Measurements from ENCODE around the gene AHNAK. TPM values are rescaled to one million over a fixed set of nuclear protein-coding genes. Genes with fewer than 3 reads are reported as not detected.
A peak's percentile ranks its signal among the peaks of the same experiment; 100 is the strongest.
"Not testable (repeated sequence)": the region's sequence is repeated elsewhere in the genome, so short reads cannot be mapped to it uniquely, and the experiment has no call there.

AHNAK gene
- total RNA-seq, 2 experiments from 2014 or later, result 180 to 390 TPM

- H3K9me3 Mint-ChIP-seq (ENCODE audit: low read depth), result no peaks in the 10 kb centered on the region
- ATAC-seq (no peak), DNase-seq (no peak)
- peaks cover 58% of the 10 kb centered on the region for H3K36me3 Mint-ChIP-seq
- no peaks in the 10 kb centered on the region for H3K27me3 Mint-ChIP-seq
- H3K4me1 Mint-ChIP-seq, result peaks cover 67% of the 10 kb centered on the region
- H3K4me3 Mint-ChIP-seq, result no peak overlapping the region
- H3K27ac Mint-ChIP-seq, result peak overlapping the region; percentile 57
- CTCF ChIA-PET, result interaction anchor here (1.1 to 7.3 kb wide), 6 partner anchors 10 to 175 kb away, joined by 4 to 60 read pairs (median 26); no protein-coding TSS in a partner anchor
These were observed 23.0 kb upstream of the AHNAK start for GRCh38 chr11:62569611-62570010.

- Mint-ChIP-seq H3K27ac (peak overlapping the region; percentile 86), H3K36me3 (peaks cover 57% of the 10 kb centered on the region), H3K4me1 (peaks cover 67% of the 10 kb centered on the region), H3K27me3 (no peaks in the 10 kb centered on the region), H3K9me3 (ENCODE audit: low read depth) (no peaks in the 10 kb centered on the region), H3K4me3 (no peak overlapping the region)
- CTCF ChIA-PET, result interaction anchor here (1.0 to 7.3 kb wide), 6 partner anchors 10 to 172 kb away, joined by 3 to 47 read pairs (median 8); no protein-coding TSS in a partner anchor
- no peak for DNase-seq
- ATAC-seq, result peak; percentile 54
These were observed 20.5 kb upstream of the AHNAK start for GRCh38 chr11:62567018-62567633.

GRCh38 chr11:62566247-62566646 lies 19.6 kb upstream of the AHNAK start:
- Mint-ChIP-seq H3K27ac (peak overlapping the region; percentile 61), H3K4me1 (peaks cover 64% of the 10 kb centered on the region), H3K4me3 (no peak overlapping the region), H3K27me3 (no peaks in the 10 kb centered on the region), H3K9me3 (ENCODE audit: low read depth) (no peaks in the 10 kb centered on the region), H3K36me3 (peaks cover 54% of the 10 kb centered on the region)
- CTCF ChIA-PET, result interaction anchor here (0.6 to 7.3 kb wide), 9 partner anchors 9 to 173 kb away, joined by 3 to 47 read pairs (median 5); partner anchors contain the start of gene TUT1
- ATAC-seq, result no peak
- DNase-seq, result no peak

- ATAC-seq (no peak), DNase-seq (no peak)
- no peaks in the 10 kb centered on the region for H3K27me3 Mint-ChIP-seq
- peaks cover 56% of the 10 kb centered on the region for H3K36me3 Mint-ChIP-seq
- CTCF ChIA-PET, result interaction anchor here (1.3 to 7.3 kb wide), 6 partner anchors 14 to 170 kb away, joined by 3 to 47 read pairs (median 8); partner anchors contain the start of gene TUT1
- peaks cover 66% of the 10 kb centered on the region for H3K4me1 Mint-ChIP-seq
- H3K27ac Mint-ChIP-seq, result peak overlapping the region; percentile 14
- no peak overlapping the region for H3K4me3 Mint-ChIP-seq
- H3K9me3 Mint-ChIP-seq (ENCODE audit: low read depth), result no peaks in the 10 kb centered on the region
These were observed 18.6 kb upstream of the AHNAK start for GRCh38 chr11:62565100-62565802.

GRCh38 chr11:62561677-62562230 lies 15.1 kb upstream of the AHNAK start:
- H3K27ac Mint-ChIP-seq, result peak overlapping the region; percentile 71
- ATAC-seq; H3K4me3 Mint-ChIP-seq; H3K27me3 Mint-ChIP-seq; H3K9me3 Mint-ChIP-seq (ENCODE audit: low read depth); DNase-seq: not testable (repeated sequence)
- H3K4me1 Mint-ChIP-seq, result peaks cover 73% of the 10 kb centered on the region
- CTCF ChIA-PET, result interaction anchor here (1.3 to 12.5 kb wide), 9 partner anchors 10 to 166 kb away, joined by 3 to 354 read pairs (median 16); partner anchors contain the start of genes AHNAK and EEF1G
- H3K36me3 Mint-ChIP-seq, result peaks cover 55% of the 10 kb centered on the region

GRCh38 chr11:62560566-62561103 lies 14.0 kb upstream of the AHNAK start:
- Mint-ChIP-seq H3K4me1 (peaks cover 74% of the 10 kb centered on the region), H3K4me3 (no peak overlapping the region), H3K27me3 (peaks cover 2% of the 10 kb centered on the region), H3K36me3 (peaks cover 46% of the 10 kb centered on the region), H3K9me3 (ENCODE audit: low read depth) (no peaks in the 10 kb centered on the region), H3K27ac (peak overlapping the region; percentile 86)
- CTCF ChIA-PET, result interaction anchor here (1.0 to 12.5 kb wide), 20 partner anchors 9 to 300 kb away, joined by 3 to 354 read pairs (median 5); partner anchors contain the start of genes AHNAK, EEF1G, SCGB1A1 and TUT1
- peak; percentile 87 for DNase-seq
- ATAC-seq, result no peak

- not testable (repeated sequence) for H3K9me3 Mint-ChIP-seq (ENCODE audit: low read depth); H3K4me3 Mint-ChIP-seq; H3K27me3 Mint-ChIP-seq; ATAC-seq; DNase-seq
- Mint-ChIP-seq H3K36me3 (peaks cover 44% of the 10 kb centered on the region), H3K4me1 (peaks cover 80% of the 10 kb centered on the region), H3K27ac (peak overlapping the region; percentile 86)
- CTCF ChIA-PET, result interaction anchor here (0.6 to 12.5 kb wide), 16 partner anchors 8 to 170 kb away, joined by 3 to 354 read pairs (median 5); partner anchors contain the start of genes AHNAK, EEF1G and TUT1
These were observed 13.0 kb upstream of the AHNAK start for GRCh38 chr11:62559626-62560025.

GRCh38 chr11:62559204-62559603 lies 12.6 kb upstream of the AHNAK start:
- CTCF ChIA-PET, result interaction anchor here (0.6 to 12.5 kb wide), 13 partner anchors 8 to 227 kb away, joined by 3 to 354 read pairs (median 5); partner anchors contain the start of genes AHNAK, EEF1G and TUT1
- DNase-seq (no peak), ATAC-seq (no peak)
- Mint-ChIP-seq H3K9me3 (ENCODE audit: low read depth) (no peaks in the 10 kb centered on the region), H3K36me3 (peaks cover 44% of the 10 kb centered on the region), H3K4me3 (peak overlapping the region; percentile 19), H3K27me3 (peaks cover 2% of the 10 kb centered on the region), H3K4me1 (peaks cover 84% of the 10 kb centered on the region), H3K27ac (peak overlapping the region; percentile 86)

- no peak for DNase-seq
- H3K4me3 Mint-ChIP-seq, result peak overlapping the region; percentile 48
- no peak for ATAC-seq
- H3K36me3 Mint-ChIP-seq, result peaks cover 41% of the 10 kb centered on the region
- CTCF ChIA-PET, result interaction anchor here (0.6 to 12.5 kb wide), 11 partner anchors 13 to 228 kb away, joined by 3 to 354 read pairs (median 6); partner anchors contain the start of genes AHNAK, EEF1G and TUT1
- no peaks in the 10 kb centered on the region for H3K9me3 Mint-ChIP-seq (ENCODE audit: low read depth)
- peaks cover 86% of the 10 kb centered on the region for H3K4me1 Mint-ChIP-seq
- peak overlapping the region; percentile 96 for H3K27ac Mint-ChIP-seq
- H3K27me3 Mint-ChIP-seq, result peaks cover 2% of the 10 kb centered on the region
These were observed 12.1 kb upstream of the AHNAK start for GRCh38 chr11:62558669-62559068.

- Mint-ChIP-seq H3K27me3 (peaks cover 2% of the 10 kb centered on the region), H3K9me3 (ENCODE audit: low read depth) (no peaks in the 10 kb centered on the region), H3K4me3 (peak overlapping the region; percentile 65), H3K4me1 (peaks cover 94% of the 10 kb centered on the region), H3K27ac (peak overlapping the region; percentile 96), H3K36me3 (peaks cover 35% of the 10 kb centered on the region)
- ATAC-seq (peak; percentile 43), DNase-seq (peak; percentile 95)
- CTCF ChIA-PET, result interaction anchor here (0.6 to 12.5 kb wide), 16 partner anchors 10 to 321 kb away, joined by 3 to 354 read pairs (median 4); partner anchors contain the start of genes AHNAK, EEF1G, EML3 and LBHD1
These were observed 10.4 kb upstream of the AHNAK start for GRCh38 chr11:62556875-62557631.

GRCh38 chr11:62556108-62556874 lies 9.7 kb upstream of the AHNAK start:
- peak overlapping the region; percentile 96 for H3K27ac Mint-ChIP-seq
- H3K9me3 Mint-ChIP-seq (ENCODE audit: low read depth), result no peaks in the 10 kb centered on the region
- DNase-seq (peak; percentile 98), ATAC-seq (peak; percentile 64)
- CTCF ChIA-PET, result interaction anchor here (0.7 to 12.5 kb wide), 16 partner anchors 11 to 166 kb away, joined by 3 to 354 read pairs (median 5); partner anchors contain the start of genes AHNAK, EEF1G, EML3 and LBHD1
- H3K27me3 Mint-ChIP-seq, result peaks cover 2% of the 10 kb centered on the region
- peaks cover 96% of the 10 kb centered on the region for H3K4me1 Mint-ChIP-seq
- H3K36me3 Mint-ChIP-seq, result peaks cover 29% of the 10 kb centered on the region
- peak overlapping the region; percentile 65 for H3K4me3 Mint-ChIP-seq

Data from activated CD8-positive, alpha-beta memory T cell treated with anti-CD3 and anti-CD28 coated beads, Interleukin-2, amount 10 ng/mL, durations not matched to agents 7 days and 5 days (primary cell).